HK-2 (cell line): ENCODE data around the gene BACH2.
"Not testable (repeated sequence)": the region's sequence is repeated elsewhere in the genome, so short reads cannot be mapped to it uniquely, and the experiment has no call there.

Source experiments
- DNase-seq: peaks from one replicate; pipeline ENCODE4 v3.0.0-alpha.2; 2018; ENCODE audit not compliant: unreplicated experiment

Gene BACH2

DNA sequence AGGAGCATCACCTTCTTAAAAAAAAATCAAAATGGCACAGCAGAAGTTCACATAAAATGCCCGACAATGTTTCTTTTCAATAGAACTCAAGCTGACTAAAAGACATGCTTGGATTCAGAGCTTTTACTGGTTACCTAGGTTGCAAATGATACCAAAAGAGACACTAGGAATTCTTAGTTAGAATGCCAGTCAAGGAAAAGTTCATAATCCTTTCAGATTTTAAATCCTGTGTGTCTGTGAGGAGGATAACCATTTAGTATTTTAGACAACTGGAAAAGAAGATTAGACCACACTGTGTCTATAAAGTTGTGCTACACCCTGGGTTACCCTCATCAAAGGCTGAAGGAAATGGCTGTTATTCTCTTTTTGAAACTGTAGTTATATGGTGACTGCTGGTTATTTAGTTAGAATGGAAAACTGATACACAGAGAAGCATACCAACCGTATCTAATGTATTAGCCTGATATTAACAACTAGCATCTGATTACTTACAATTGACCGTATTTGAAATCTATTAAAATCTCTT, 262.8 kb downstream of the BACH2 start:
- DNase-seq = no peak

DNA sequence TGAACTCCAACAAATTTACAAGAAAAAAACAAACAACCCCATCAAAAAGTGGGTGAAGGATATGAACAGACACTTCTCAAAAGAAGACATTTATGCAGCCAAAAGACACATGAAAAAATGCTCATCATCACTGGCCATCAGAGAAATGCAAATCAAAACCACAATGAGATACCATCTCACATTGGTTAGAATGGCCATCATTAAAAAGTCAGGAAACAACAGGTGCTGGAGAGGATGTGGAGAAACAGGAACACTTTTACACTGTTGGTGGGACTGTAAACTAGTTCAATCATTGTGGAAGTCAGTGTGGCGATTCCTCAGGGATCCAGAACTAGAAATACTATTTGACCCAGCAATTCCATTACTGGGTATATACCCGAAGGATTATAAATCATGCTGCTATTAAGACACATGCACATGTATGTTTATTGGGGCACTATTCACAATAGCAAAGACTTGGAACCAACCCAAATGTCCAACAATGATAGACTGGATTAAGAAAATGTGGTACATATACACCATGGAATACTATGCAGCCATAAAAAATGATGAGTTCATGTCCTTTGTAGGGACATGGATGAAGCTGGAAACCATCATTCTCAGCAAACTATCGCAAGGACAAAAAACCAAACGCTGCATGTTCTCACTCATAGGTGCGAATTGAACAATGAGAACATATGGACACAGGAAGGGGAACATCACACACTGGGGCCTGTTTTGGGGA, 264.0 kb downstream of the BACH2 start:
- DNase-seq = not testable (repeated sequence)

DNA sequence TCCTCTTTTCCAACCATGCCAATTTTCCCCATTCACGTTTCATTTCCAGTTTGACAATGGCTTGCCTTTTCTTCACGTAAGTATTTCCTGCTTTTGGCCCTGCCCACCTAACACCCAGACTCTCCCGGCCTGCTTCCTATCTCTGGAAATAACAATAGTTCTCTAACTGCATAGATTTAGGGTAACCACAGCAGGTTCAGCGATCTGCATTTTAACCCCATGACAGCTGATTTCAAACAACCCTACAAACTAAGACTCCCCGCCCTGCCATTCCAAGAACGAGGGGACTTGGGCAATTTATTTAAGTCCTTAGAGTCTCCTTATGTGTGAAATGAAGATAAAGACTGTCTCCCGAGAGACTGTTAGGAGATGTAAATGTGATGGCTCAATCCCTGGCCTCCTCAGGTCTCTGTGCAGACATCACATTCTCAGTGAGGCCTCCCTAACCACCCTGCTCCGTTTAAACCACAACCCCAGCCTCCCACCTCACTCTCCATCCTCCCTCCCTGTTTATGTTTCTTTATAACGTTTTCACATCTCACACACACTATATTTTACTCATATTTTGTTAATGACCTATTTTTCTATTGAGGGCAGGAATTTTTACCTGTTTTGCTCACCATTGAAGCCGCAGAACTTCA, 267.5 kb downstream of the BACH2 start:
- DNase-seq = no peak

DNA sequence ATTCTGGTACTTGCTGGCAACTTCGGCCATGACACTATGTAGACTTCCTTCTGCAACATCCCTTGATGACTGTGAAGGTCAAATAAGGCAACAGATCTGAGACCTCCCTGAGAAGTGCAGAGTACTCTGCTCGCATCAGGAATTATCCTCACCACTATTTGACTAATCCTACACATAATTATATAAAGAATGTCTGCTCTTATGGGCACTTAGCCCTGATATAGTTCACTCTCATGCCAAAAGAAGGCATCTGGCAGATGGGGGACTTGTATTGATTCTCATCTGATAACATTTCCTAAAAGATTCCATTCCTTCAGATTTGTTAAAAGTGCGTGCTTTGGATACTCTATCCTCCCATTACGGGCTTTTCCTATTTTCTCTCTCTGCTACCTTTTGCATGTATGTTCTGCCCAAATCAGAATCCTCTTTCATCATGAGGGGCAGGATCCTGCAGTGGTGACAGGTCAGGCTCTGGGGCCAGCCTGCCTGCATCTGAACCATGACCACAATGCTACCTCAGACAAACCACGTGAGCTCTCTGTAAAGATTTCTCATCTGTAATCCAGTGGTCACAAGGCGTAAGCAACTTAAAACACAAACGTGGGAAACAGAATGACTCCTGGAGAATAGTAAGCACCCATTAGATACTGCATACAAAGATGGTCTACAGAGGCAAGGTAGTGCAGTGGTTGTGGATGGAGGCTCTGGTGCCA, 268.4 kb downstream of the BACH2 start:
- no peak for DNase-seq

DNA sequence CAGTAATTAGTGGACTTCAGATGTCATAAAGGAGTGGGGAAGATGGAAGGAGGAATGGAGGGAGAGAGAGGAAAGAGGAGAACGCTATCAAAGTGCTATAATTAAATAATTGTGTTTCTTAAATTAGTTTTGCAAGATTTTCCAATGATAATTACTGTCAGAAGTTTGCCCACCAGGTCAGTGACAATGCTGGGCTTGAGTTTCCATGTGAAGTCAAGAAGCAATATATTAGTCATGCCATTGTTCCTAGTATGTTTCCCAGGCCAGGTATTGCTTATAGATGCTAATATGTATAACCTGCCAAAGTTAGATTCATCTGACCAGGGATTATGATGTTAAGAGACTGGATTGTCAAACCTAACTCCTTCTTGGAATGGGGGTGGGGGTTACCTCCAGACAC, 270.4 kb downstream of the BACH2 start:
- no peak for DNase-seq

DNA sequence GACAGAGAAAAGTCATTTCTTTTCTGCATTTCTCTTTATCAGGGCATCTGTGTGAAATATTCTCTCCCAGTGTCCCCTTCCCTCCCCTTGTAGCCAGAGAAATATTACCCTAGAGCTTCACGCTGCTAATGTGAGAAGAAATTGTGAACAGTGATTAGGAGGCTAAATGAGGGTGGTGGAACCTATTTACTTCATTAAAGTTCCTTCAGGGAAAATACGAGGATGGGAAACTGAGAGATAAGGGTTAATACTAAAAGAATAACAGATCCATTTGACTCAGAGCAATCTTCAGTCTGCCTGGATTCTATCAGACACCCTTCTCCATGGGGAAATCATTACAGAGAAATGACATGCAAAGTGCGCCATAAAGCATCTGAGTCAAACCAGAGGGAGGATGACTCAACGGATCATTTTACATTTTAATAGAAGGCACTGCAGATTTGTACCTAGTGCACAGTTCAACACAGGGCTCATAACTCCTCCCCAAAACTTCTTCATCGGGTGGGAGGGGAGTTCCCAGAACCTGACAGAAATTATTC, 271.1 kb downstream of the BACH2 start:
- DNase-seq = peak; percentile 8

DNA sequence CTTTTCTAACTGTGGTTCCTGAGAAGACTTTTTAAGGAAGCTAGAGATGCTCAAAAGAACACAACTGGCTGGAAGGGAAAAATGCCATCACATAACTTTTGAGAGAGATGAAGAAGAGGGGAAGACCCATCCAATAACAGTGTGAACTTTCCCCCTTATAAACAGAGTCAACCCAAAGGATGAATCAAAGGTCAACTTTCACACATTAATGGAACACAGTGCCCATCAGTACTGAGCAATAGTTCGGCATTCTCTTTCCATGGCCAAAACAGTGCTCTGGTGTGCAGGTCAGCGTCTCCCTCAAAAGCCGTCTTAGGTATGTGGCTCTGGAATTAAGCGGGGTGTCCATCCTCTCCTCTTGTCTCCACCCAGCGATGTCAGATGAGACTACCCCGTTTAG, 272.0 kb downstream of the BACH2 start:
- DNase-seq = no peak

DNA sequence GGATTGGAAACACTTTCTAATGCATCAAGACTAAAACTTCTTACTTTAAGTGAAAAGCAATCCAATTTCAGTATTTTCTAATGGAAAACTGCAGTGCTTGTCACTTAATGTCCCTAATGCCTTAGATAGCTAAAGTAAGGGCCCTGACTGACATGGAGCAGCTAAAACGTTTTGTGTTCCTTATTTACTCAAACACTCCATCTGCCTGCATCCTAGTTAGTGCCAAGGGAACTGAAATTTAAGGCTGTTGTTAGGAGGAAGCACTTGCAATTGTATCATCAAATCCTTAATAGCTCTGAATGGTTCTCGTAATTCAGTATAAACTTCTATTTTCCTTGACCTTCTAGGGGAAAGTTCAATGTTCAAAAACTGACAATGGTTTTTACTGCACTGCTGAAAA, 274.9 kb downstream of the BACH2 start:
- DNase-seq = no peak

DNA sequence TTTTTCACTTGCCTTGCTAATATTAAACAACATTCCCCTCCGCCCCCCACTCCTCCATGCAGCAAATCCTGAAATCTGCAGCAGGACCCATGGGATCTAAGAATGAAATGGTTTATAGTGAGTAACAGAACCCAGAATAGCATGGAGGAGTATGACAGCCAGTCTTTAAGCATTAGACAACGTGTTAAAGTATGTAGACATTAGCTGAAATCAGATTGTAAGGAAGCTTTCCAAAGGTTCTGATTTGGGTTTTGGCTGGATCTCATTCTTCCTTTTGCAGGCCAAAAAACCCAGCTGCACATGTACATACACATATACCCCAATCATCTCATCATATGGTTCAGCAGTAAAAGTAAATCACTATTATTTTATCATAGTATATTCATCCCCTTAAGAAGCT, 275.9 kb downstream of the BACH2 start:
- no peak for DNase-seq

DNA sequence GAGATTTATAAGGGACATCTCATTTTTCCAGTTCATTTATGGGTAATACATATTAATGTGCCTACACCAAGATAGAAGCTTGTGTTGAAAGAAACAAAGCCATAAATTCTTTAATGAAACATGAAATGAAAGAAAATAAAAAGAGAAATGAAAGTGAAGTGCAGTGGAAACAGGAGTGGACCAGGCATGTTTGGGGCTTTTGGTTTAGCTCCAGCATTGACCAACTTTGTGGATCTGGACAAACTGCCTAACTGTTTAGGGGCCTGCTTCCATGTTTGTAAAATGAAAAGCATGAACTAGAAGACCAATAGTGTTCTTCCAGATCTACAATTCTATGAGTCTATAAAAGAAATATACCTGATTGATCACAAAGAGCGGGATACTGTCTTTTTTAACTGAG, 277.4 kb downstream of the BACH2 start:
- DNase-seq = no peak

DNA sequence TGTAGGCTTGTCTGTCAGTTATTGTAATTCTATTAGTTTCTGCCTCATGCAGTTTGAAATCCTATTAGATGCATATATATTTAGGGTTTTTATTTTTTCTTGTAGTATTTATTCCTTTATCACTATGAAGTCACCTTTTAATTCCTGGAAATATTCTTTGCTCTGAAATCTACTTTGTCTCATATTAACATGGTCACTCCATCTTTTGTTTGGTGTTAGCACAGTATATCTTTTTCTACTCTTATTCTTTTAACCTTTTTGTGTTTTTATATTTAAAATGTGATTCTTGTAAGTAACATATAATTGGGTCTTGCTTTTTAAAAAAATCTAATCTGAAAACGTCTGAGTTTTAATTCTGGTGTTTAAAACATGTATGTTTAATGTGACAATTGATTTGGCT, 280.8 kb downstream of the BACH2 start:
- no peak for DNase-seq

DNA sequence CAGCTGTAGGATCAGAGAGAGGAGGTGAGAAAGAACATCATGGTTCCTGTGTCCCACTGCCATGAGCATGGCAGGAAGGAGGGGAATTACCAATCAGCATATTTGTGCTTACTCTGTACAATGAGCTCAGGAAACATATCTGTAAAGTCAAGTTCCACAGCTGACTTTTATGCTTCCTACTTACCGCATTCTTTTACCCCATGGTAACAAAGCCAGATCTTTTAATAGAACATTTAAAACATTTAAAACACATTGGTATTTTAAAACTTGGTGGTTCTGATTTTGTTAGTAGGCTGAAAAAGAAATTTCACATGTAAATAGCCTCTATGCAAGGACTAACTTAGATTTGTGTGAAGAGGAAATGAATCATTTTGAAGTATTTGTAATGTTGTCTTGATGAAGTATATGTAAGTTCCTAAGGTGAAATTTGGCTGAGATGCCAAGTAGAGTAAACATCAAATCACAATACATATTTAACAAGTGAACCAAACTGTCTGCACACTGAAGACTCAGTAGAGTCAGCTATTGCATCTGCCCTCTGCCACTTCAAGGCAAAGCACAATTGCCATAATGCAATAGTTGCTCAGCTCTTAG, 287.6 kb downstream of the BACH2 start:
- no peak for DNase-seq

DNA sequence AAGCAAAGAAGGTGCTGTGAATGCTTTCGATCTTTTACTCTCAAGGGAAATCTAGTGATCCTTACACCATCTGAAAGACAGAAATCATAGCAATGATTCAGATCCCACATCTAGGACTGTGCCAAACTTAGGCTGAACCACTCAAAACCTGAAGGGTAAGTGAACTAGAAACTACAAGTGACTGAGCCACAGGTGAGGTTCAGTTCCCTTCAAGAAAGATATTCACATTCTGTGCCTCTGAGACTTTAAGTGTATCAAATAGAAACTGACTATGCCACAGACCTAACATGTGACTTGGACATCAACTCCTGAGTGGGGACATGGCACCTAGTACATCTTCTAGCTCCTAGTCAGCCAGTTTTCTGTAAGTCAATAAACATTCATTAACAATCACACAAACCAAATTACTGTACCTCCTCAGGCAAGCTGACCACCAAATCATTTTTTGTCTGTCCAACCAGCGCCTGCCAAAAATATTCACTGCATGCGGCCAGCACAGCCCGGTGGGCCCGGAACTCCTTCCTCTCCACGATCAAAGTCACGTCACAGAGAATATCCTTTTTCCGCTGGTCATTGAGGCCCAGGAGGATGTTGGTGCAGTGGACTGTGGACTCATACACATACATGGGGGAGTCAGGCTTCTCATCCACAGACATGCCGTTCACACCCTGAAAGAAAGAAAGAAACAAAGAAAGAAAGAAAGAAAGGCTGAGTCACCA, 288.3 kb downstream of the BACH2 start:
- DNase-seq = no peak

DNA sequence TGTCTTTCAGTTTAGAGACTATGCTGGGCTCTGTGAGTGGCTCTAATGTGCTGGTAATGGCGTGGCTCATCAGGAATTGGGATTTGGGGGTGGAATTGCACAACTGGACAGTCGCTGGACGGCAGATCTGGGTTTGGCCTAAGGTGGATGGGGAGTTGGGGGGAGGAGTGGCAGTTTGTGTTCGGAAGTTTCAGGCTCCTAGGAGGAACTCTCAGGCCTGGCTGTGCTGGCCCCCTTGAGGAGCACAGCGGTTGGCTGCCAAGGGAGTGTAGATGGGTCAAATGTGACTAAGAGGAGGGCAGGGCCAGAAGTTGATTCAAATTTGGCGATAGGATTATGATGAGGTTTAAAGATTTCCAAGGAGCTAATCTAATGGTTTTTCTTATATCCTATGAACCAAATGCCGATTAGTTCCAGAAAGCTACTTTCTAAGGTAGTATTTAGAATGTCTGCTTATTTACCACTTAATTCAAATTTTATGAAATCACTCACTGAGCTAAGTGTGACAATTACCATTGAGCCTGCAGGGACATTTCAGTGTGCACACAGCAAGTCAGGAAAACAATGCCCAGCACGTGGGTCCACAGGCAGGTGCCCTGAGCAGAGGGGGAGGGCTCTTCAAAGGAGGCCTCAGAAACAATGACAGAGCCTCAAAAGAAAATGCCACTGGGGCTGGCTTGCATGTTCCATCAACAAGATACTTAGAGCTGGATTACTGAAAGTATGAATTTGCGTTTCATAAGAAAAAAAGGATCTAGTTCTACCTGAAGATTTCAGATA, 291.4 kb downstream of the BACH2 start:
- no peak for DNase-seq

DNA sequence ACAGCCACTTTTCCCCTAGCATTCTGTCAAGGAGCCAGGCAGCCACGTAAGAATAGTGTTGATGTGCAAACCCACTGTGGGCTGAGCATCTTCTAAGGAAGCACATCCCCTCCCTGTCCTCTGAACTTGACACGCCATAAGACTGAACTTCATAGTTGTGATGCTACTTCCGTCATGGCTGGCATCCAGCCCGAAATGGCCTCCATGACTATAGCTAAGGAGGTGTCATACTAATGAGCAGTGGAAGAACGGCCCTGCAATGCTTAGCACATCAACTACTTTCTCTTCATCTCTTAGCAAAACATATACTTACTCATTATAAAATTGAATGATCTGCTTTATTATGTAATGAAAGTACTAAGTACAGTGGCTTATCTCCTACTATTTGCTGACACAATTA, 292.1 kb downstream of the BACH2 start:
- DNase-seq = no peak

DNA sequence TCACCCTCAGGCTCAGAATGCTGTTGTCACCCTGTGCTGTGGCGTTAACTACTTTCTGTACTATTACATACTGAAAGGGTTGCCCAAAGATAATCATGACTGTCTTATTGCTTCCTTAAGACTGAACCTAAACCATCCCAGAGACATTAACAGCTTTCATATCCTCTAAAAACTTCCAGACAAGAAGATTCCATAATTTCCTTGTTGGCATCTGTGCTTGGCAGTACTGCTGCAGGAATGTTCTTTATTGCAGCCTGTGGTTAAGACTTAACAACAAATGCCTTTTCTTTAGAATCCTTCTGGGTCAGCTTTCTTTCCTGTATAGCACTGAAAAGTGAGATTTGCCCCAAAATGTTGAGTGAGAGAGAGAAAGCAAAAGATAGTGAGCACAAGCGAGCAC, 292.7 kb downstream of the BACH2 start:
- DNase-seq = no peak

DNA sequence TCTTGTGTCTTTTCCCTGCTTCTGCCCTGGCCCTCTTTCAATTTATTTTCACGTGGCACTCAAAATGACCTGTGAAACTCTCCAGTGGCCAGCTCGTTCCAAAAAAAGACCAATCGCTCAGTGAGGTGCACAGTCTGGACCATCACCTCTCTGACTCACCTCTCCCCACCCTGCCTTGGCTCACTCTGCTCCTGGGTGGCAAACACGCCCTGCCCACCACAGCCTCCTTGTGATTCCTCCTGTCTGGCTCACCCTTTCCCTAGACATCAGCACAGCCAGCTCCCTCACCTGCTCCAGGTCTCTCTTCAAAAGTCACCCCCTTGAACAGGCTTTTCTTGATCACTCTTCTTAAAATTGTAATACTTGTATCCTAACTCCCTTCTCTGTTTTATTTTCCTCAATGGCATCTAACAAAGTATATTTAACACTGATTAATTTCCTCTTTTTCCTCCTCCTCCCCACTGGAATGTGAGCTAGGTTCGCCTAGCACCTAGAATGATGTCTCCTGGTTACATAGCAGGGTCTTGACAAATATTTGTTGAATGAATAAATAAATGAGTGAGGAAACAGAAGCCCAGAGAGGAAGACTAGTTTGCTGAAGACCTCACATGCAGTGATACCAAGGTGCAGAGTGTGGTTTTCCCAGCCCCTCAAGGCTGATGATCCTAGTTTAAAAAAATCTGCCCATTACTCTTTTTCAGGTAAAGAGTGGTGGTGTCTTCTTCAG, 293.4 kb downstream of the BACH2 start:
- no peak for DNase-seq

DNA sequence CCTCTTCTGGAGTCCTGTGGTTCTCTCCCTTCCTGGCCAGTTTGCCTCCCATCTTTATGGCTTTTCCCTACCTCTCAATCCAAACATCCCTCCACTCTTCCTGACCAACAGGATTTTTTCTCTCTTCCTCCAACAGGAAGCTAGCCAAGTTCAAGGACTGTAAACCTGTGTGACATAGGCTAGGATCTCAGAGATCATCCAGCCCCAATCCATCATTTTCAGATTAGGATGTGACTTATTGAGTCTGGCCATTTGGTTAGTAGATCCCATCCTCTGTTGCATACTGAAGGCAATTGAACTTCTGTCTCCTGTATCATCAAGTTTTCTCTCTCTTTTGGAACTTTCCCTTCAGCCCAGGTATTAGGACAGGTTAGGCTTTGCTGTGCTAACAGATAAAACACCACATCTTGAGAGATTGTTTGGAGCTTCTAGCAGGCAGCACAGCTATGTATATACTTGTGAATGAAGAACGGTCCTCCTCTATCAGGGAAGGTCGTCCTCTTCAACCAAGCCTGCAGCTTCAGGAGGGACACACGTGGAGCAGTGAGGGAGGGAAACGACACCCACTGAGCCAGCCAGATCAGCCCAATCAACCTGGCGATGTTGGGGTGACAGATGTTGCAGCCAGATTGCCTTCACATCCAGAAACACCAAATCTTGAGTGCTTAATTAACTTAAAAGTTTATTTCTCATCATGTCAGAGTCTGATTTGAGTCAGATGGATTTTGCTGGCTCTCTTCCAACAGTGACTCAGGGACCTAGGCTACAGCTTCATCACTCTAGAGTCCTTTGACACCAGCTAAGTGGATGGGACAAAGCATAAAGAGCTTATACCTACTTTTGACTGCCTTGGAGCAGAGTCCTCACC, 295.5 kb downstream of the BACH2 start:
- no peak for DNase-seq
